Suprapubic skin (tissue), 3 donors: ENCODE data around the gene PGM5.
"Not testable (repeated sequence)": the region's sequence is repeated elsewhere in the genome, so short reads cannot be mapped to it uniquely, and the experiment has no call there.

Experiments
- CTCF ChIP-seq, 2 donors: fragments of 200-600 bp in 1 of 2; fragments of 450-650 bp in 1 of 2; sonication (generic) in 1 of 2; IDR thresholded peaks; one replicate each; pipeline ENCODE4 v1.5.1; 2016 to 2019; ENCODE audit warnings: antibody characterized with exemption in 2 of 2, mild to moderate bottlenecking in 1 of 2, moderate library complexity in 1 of 2
- POLR2AphosphoS5 ChIP-seq, 3 donors: sonication (generic); formaldehyde crosslinking; IDR thresholded peaks; one replicate each; pipeline ENCODE4 v1.6.1; 2017; ENCODE audit warnings: antibody characterized with exemption in 3 of 3

- TF ChIP-seq CTCF, POLR2AphosphoS5 (IDR thresholded peaks at IDR 0.05): not testable (repeated sequence)
Observed at GRCh38 chr9:68390737-68391136, 34.3 kb downstream of the PGM5 start.
